Stimulated activated CD4-positive, alpha-beta T cell treated with anti-CD3 and anti-CD28 coated beads, TNF-alpha, amount 100 ng/mL, for 1 hour (primary cell): ENCODE data around the gene IBSP.

Experiments
- DNase-seq, 3 donors: peaks; one replicate each; pipeline ENCODE4 v3.0.0-alpha.2; 2020; ENCODE audit warnings: low read depth in 3 of 3, low spot score in 1 of 3

IBSP gene

GRCh38 chr4:87799301-87800113 is at the start of gene IBSP:
Gene IBSP, plus strand, starts transcription at chr4:87799554. Its CDS starts 2,808 bp downstream, at chr4:87802362.
- no peak for DNase-seq

GRCh38 chr4:87749883-87750282 is 49.5 kb upstream of the IBSP start:
- DNase-seq, result no peak

GRCh38 chr4:87758270-87758669 is 41.1 kb upstream of the IBSP start:
- DNase-seq, result no peak

GRCh38 chr4:87762311-87762710 is 37.0 kb upstream of the IBSP start:
- no peak for DNase-seq

GRCh38 chr4:87781569-87781968 is 17.8 kb upstream of the IBSP start:
- DNase-seq, result no peak

GRCh38 chr4:87783781-87784180 is 15.6 kb upstream of the IBSP start:
- no peak for DNase-seq

GRCh38 chr4:87785731-87786509 is 13.4 kb upstream of the IBSP start:
- DNase-seq, result no peak

- DNase-seq, result no peak
Measured at GRCh38 chr4:87802858-87803257, 3.5 kb downstream of the IBSP start.

- DNase-seq, result no peak
Measured at GRCh38 chr4:87803421-87803820, 4.1 kb downstream of the IBSP start.

- DNase-seq, result no peak
Measured at GRCh38 chr4:87804871-87805270, 5.5 kb downstream of the IBSP start.

- no peak for DNase-seq
Measured at GRCh38 chr4:87805971-87806370, 6.6 kb downstream of the IBSP start.

GRCh38 chr4:87806520-87806919 is 7.2 kb downstream of the IBSP start:
- DNase-seq, result no peak

GRCh38 chr4:87807402-87807801 is 8.0 kb downstream of the IBSP start:
- no peak for DNase-seq

GRCh38 chr4:87811977-87812376 is 12.6 kb downstream of the IBSP start:
- no peak for DNase-seq

- no peak for DNase-seq
Measured at GRCh38 chr4:87819281-87819919, 20.0 kb downstream of the IBSP start.

GRCh38 chr4:87823200-87823599 is 23.8 kb downstream of the IBSP start:
- no peak for DNase-seq

- no peak for DNase-seq
Measured at GRCh38 chr4:87823724-87824123, 24.4 kb downstream of the IBSP start.

GRCh38 chr4:87824352-87824751 is 25.0 kb downstream of the IBSP start:
- DNase-seq, result no peak

GRCh38 chr4:87832669-87833068 is 33.3 kb downstream of the IBSP start, which contains the start of gene MEPE:
Gene MEPE, plus strand, starts transcription at chr4:87832969. Its CDS starts 1,746 bp downstream, at chr4:87834715.
- no peak for DNase-seq

- no peak for DNase-seq
Measured at GRCh38 chr4:87834401-87834800, 35.0 kb downstream of the IBSP start.

- DNase-seq, result no peak
Measured at GRCh38 chr4:87835197-87835596, 35.8 kb downstream of the IBSP start.

- no peak for DNase-seq
Measured at GRCh38 chr4:87835743-87836142, 36.4 kb downstream of the IBSP start.
